Neural progenitor cell (in vitro differentiated cells): Measurements from ENCODE around the gene GTF2H2. TPM values are rescaled to one million over a fixed set of nuclear protein-coding genes. Genes with fewer than 3 reads are reported as not detected.
"Not testable (repeated sequence)": the region's sequence is repeated elsewhere in the genome, so short reads cannot be mapped to it uniquely, and the experiment has no call there.

ENCODE experiments used
- DNase-seq: peaks from one replicate; pipeline ENCODE4 v3.0.0-alpha.2; 2016; ENCODE audit warnings: low spot score
- H2AFZ ChIP-seq: fragments of 200-600 bp; sonication (generic); replicated peaks from 2 replicates; pipeline ENCODE4 v1.6.1; 2016; ENCODE audit warnings: antibody characterized with exemption
- H3F3A ChIP-seq: fragments of 200-600 bp; sonication (generic); 2 replicates; pipeline ENCODE4 v1.6.1; 2016; ENCODE audit warnings: antibody characterized with exemption, low read depth
- H3K27ac ChIP-seq: fragments of 200-600 bp; sonication (generic); 2 replicates; pipeline ENCODE4 v1.5.1; 2016; ENCODE audit warnings: mild to moderate bottlenecking
- H3K27me3 ChIP-seq: fragments of 200-600 bp; sonication (generic); 2 replicates; pipeline ENCODE4 v1.6.1; 2016; ENCODE audit warnings: mild to moderate bottlenecking, moderate library complexity
- H3K36me3 ChIP-seq: fragments of 200-600 bp; sonication (generic); 2 replicates; pipeline ENCODE4 v1.5.1; 2016
- H3K4me1 ChIP-seq: fragments of 200-600 bp; sonication (generic); 2 replicates; pipeline ENCODE4 v1.6.1; 2016; ENCODE audit warnings: mixed run types
- H3K4me2 ChIP-seq: fragments of 200-600 bp; sonication (generic); 2 replicates; pipeline ENCODE4 v1.6.1; 2016
- H3K4me3 ChIP-seq: fragments of 200-600 bp; sonication (generic); 2 replicates; pipeline ENCODE4 v1.5.1; 2016
- H3K79me2 ChIP-seq: fragments of 200-600 bp; sonication (generic); 2 replicates; pipeline ENCODE4 v1.6.1; 2016; ENCODE audit warnings: low read depth
- H3K9ac ChIP-seq: fragments of 200-600 bp; sonication (generic); 2 replicates; pipeline ENCODE4 v1.6.1; 2016
- H3K9me3 ChIP-seq: fragments of 200-600 bp; sonication (generic); 2 replicates; pipeline ENCODE4 v1.5.1; 2016; ENCODE audit warnings: low read depth
- H4K20me1 ChIP-seq: fragments of 200-600 bp; sonication (generic); 2 replicates; pipeline ENCODE4 v1.6.1; 2016; ENCODE audit warnings: low read depth
- H3K27ac Mint-ChIP-seq: 3 replicates; pipeline ENCODE4 v1.8.0; 2021; ENCODE audit warnings: mixed read lengths
- H3K27me3 Mint-ChIP-seq: 2 replicates; pipeline ENCODE4 v1.8.0; 2022; ENCODE audit warnings: low read depth, mild to moderate bottlenecking, inconsistent platforms, moderate library complexity, mixed read lengths; ENCODE audit not compliant: insufficient read depth
- H3K36me3 Mint-ChIP-seq: 3 replicates; pipeline ENCODE4 v1.8.0; 2021; ENCODE audit warnings: mixed read lengths
- H3K4me1 Mint-ChIP-seq: 3 replicates; pipeline ENCODE4 v1.8.0; 2021; ENCODE audit warnings: mixed read lengths
- H3K4me3 Mint-ChIP-seq: 3 replicates; pipeline ENCODE4 v1.8.0; 2021; ENCODE audit warnings: mild to moderate bottlenecking, moderate library complexity, mixed read lengths
- H3K9me3 Mint-ChIP-seq: 3 replicates; pipeline ENCODE4 v1.8.0; 2020; ENCODE audit warnings: mixed read lengths
- EZH2 ChIP-seq: fragments of 200-600 bp; sonication (generic); IDR thresholded peaks from 2 replicates; pipeline ENCODE4 v1.6.1; 2017; ENCODE audit warnings: antibody characterized with exemption, mild to moderate bottlenecking, moderate library complexity
- EZH2phosphoT487 ChIP-seq: fragments of 200-600 bp; sonication (generic); IDR thresholded peaks from 2 replicates; pipeline ENCODE4 v1.6.1; 2017; ENCODE audit warnings: antibody characterized with exemption
- total RNA-seq: library from RNA; depleted of rRNA; stranded (reverse); fragments of >200 nt; gene quantifications from 2 replicates; pipeline ENCODE4 v1.2.3, GENCODE V29; 2015; ENCODE audit warnings: low replicate concordance
- TF ChIP-seq, protein P1 (sequence below): fragments of 200-600 bp; sonication (generic); IDR thresholded peaks from 2 replicates; pipeline ENCODE4 v1.5.1; 2017; ENCODE audit warnings: antibody characterized with exemption, mild to moderate bottlenecking

GTF2H2 gene
- total RNA-seq, 1 donor from 2014 or later, result 114 TPM

DNA sequence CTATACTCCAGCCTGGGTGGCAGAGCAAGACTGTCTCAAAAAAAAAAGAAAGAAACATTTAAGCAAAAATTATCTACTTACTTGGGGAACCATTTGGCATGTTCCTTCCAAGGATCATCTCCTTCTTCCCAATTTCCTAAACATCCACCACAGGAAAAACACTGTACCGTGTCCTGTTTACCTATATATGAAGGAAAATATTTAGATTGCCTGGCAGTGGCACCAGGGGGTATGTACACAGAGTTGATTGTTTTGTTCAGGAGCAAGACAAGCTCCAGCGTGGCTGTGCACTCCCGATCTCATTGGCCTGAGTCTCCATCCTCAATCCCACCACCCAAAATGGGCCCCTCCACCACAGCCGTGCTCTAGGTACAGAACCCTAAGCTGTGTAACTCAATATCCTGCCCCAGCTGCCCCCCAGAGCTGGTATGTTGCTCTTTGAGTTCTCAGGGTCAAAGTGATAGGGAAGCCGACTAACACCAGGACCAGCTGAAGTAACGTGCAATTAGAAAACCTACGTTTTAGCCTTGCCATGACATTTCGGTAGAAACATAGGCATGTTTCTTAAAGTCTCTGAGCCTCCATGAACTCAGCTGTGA lies 56.2 kb downstream of the GTF2H2 start:
- Histone ChIP-seq H3K4me3 (no peak overlapping the region), H3K79me2 (no peaks in the 10 kb centered on the region), H3K4me1 (no peaks in the 10 kb centered on the region), H3K27me3 (no peaks in the 10 kb centered on the region), H3F3A (no peaks in the 10 kb centered on the region), H4K20me1 (no peaks in the 10 kb centered on the region), H2AFZ (no peak overlapping the region), H3K9me3 (no peaks in the 10 kb centered on the region), H3K9ac (no peak overlapping the region), H3K36me3 (no peaks in the 10 kb centered on the region), H3K4me2 (no peak overlapping the region), H3K27ac (no peak overlapping the region)
- TF ChIP-seq EZH2 (no peak), EZH2phosphoT487 (no peak)
- TF ChIP-seq, protein P1, sequence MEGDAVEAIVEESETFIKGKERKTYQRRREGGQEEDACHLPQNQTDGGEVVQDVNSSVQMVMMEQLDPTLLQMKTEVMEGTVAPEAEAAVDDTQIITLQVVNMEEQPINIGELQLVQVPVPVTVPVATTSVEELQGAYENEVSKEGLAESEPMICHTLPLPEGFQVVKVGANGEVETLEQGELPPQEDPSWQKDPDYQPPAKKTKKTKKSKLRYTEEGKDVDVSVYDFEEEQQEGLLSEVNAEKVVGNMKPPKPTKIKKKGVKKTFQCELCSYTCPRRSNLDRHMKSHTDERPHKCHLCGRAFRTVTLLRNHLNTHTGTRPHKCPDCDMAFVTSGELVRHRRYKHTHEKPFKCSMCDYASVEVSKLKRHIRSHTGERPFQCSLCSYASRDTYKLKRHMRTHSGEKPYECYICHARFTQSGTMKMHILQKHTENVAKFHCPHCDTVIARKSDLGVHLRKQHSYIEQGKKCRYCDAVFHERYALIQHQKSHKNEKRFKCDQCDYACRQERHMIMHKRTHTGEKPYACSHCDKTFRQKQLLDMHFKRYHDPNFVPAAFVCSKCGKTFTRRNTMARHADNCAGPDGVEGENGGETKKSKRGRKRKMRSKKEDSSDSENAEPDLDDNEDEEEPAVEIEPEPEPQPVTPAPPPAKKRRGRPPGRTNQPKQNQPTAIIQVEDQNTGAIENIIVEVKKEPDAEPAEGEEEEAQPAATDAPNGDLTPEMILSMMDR, result no peak
- Mint-ChIP-seq H3K9me3 (no peaks in the 10 kb centered on the region), H3K4me1 (no peaks in the 10 kb centered on the region), H3K36me3 (no peaks in the 10 kb centered on the region), H3K4me3 (no peak overlapping the region), H3K27me3 (peaks cover 3% of the 10 kb centered on the region), H3K27ac (no peak overlapping the region)
- DNase-seq, result no peak

DNA sequence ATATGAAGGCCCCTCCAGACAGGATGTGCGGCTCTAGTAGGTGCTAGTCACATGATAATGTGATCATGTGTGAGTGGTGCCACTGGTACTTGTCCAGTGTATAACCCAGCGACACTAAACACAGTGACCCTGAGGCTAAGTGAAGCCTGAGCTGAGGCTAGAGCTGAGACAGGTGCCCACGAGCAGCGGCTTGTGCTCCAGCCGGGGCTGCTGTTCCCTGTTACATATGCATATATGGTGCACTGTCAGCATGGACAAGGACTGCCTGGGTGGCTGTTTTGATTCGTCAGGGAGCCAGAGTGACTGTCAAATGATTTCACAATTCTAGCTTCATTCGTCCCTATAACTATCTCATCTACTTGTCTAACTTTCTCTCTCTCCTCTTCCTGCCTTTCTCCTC lies 60.5 kb downstream of the GTF2H2 start:
- not testable (repeated sequence) for H3K27ac Mint-ChIP-seq, H3K36me3 Mint-ChIP-seq, H2AFZ ChIP-seq, H3K9me3 Mint-ChIP-seq, H3K79me2 ChIP-seq, H3K27me3 Mint-ChIP-seq, H3K4me1 ChIP-seq, H3K9me3 ChIP-seq, H3K4me2 ChIP-seq, H3K4me1 Mint-ChIP-seq, H3F3A ChIP-seq, H3K4me3 ChIP-seq, H3K36me3 ChIP-seq, H4K20me1 ChIP-seq, H3K27ac ChIP-seq, DNase-seq, H3K9ac ChIP-seq, H3K27me3 ChIP-seq, H3K4me3 Mint-ChIP-seq

Other genes starting within 250 kb of the GTF2H2 start
- gene SERF1A, start 167.0 kb downstream of the GTF2H2 start, total RNA-seq, result 27.8 and 62.8 TPM in 2 replicates
- gene SMN1, start 142.6 kb downstream of the GTF2H2 start, total RNA-seq, result 51.9 and 110 TPM in 2 replicates
- 7.7 and 8.8 TPM in 2 replicates for gene NAIP, start 42.3 kb downstream of the GTF2H2 start, total RNA-seq